ENCODE data around the gene PLA2G4D. TPM values are rescaled to one million over a fixed set of nuclear protein-coding genes. Genes with fewer than 3 reads are reported as not detected.
A peak's percentile ranks its signal among the peaks of the same experiment; 100 is the strongest.

The PLA2G4D gene
- total RNA-seq, 1 donor from 2014 or later, result 26.5 TPM

GRCh38 chr15:42136513-42136912 lies 42.2 kb upstream of the PLA2G4D start:
- H3K36me3 ChIP-seq, result no peaks in the 10 kb centered on the region
- intact Hi-C loops (cut with DNase I), result no loop called here
- H3K27ac ChIP-seq, result no peak overlapping the region
- no peaks in the 10 kb centered on the region for H3K9me3 ChIP-seq
- no peak overlapping the region for H3K4me3 ChIP-seq
- DNase-seq (ENCODE audit: extremely low spot score in 2 of 2), result no peak
- no peak for TF ChIP-seq CTCF (IDR thresholded peaks at IDR 0.05)
- TF ChIP-seq POLR2A (IDR thresholded peaks at IDR 0.05), result no peak
- no peak for TF ChIP-seq POLR2AphosphoS5 (IDR thresholded peaks at IDR 0.05; ENCODE audit: insufficient read depth in 1 of 2, low read depth in 1 of 2)
- no peaks in the 10 kb centered on the region for H3K27me3 ChIP-seq
- no peaks in the 10 kb centered on the region for H3K4me1 ChIP-seq

GRCh38 chr15:42135351-42135750 lies 41.0 kb upstream of the PLA2G4D start:
- intact Hi-C loops (cut with DNase I), result no loop called here
- TF ChIP-seq POLR2A (IDR thresholded peaks at IDR 0.05) (no peak), CTCF (IDR thresholded peaks at IDR 0.05) (no peak), POLR2AphosphoS5 (IDR thresholded peaks at IDR 0.05; ENCODE audit: insufficient read depth in 1 of 2, low read depth in 1 of 2) (no peak)
- Histone ChIP-seq H3K36me3 (no peaks in the 10 kb centered on the region), H3K4me1 (no peaks in the 10 kb centered on the region), H3K9me3 (no peaks in the 10 kb centered on the region), H3K27ac (no peak overlapping the region), H3K4me3 (no peak overlapping the region), H3K27me3 (no peaks in the 10 kb centered on the region)
- no peak for DNase-seq (ENCODE audit: extremely low spot score in 2 of 2)

GRCh38 chr15:42134617-42135245 lies 40.4 kb upstream of the PLA2G4D start:
- no peak overlapping the region for H3K4me3 ChIP-seq
- no peaks in the 10 kb centered on the region for H3K36me3 ChIP-seq
- no peaks in the 10 kb centered on the region for H3K27me3 ChIP-seq
- TF ChIP-seq CTCF (IDR thresholded peaks at IDR 0.05) (no peak), POLR2AphosphoS5 (IDR thresholded peaks at IDR 0.05; ENCODE audit: insufficient read depth in 1 of 2, low read depth in 1 of 2) (no peak), POLR2A (IDR thresholded peaks at IDR 0.05) (no peak)
- intact Hi-C loops (cut with DNase I), result no loop called here
- DNase-seq (ENCODE audit: extremely low spot score in 2 of 2), result no peak
- H3K4me1 ChIP-seq, result no peaks in the 10 kb centered on the region
- no peak overlapping the region for H3K27ac ChIP-seq
- H3K9me3 ChIP-seq, result no peaks in the 10 kb centered on the region

- Histone ChIP-seq H3K4me3 (no peak overlapping the region), H3K27ac (no peak overlapping the region), H3K36me3 (no peaks in the 10 kb centered on the region), H3K9me3 (no peaks in the 10 kb centered on the region), H3K27me3 (no peaks in the 10 kb centered on the region), H3K4me1 (no peaks in the 10 kb centered on the region)
- no peak for TF ChIP-seq POLR2AphosphoS5 (IDR thresholded peaks at IDR 0.05; ENCODE audit: insufficient read depth in 1 of 2, low read depth in 1 of 2)
- peak in 1 of 3 experiments; percentile 26 for TF ChIP-seq CTCF (IDR thresholded peaks at IDR 0.05)
- TF ChIP-seq POLR2A (IDR thresholded peaks at IDR 0.05), result no peak
- no peak for DNase-seq (ENCODE audit: extremely low spot score in 2 of 2)
- intact Hi-C loops (cut with DNase I), result no loop called here
These were observed 39.6 kb upstream of the PLA2G4D start for GRCh38 chr15:42133886-42134502.

GRCh38 chr15:42133356-42133755 lies 39.0 kb upstream of the PLA2G4D start:
- TF ChIP-seq CTCF (IDR thresholded peaks at IDR 0.05), result no peak
- TF ChIP-seq POLR2AphosphoS5 (IDR thresholded peaks at IDR 0.05; ENCODE audit: insufficient read depth in 1 of 2, low read depth in 1 of 2), result no peak
- no peaks in the 10 kb centered on the region for H3K36me3 ChIP-seq
- H3K27ac ChIP-seq, result no peak overlapping the region
- DNase-seq (ENCODE audit: extremely low spot score in 2 of 2), result no peak
- H3K27me3 ChIP-seq, result no peaks in the 10 kb centered on the region
- H3K9me3 ChIP-seq, result no peaks in the 10 kb centered on the region
- H3K4me1 ChIP-seq, result no peaks in the 10 kb centered on the region
- intact Hi-C loops (cut with DNase I), result no loop called here
- H3K4me3 ChIP-seq, result no peak overlapping the region
